Cortex of kidney (tissue), 1 donor: ENCODE measurements around the gene APBA3.
A peak's percentile ranks its signal among the peaks of the same experiment; 100 is the strongest.
"Not testable (repeated sequence)": the region's sequence is repeated elsewhere in the genome, so short reads cannot be mapped to it uniquely, and the experiment has no call there.

Source experiments
- DNase-seq: peaks from one replicate; lab custom pipeline; 2025; lab: John Stamatoyannopoulos, UW

APBA3 gene

GRCh38 chr19:3771000-3771905, 9.8 kb upstream of the APBA3 start:
- no peak for DNase-seq

GRCh38 chr19:3770136-3770999, 8.9 kb upstream of the APBA3 start:
- DNase-seq, result no peak

- DNase-seq, result no peak
These were observed 8.0 kb upstream of the APBA3 start for GRCh38 chr19:3769494-3769893.

GRCh38 chr19:3768748-3769099, 7.2 kb upstream of the APBA3 start:
- DNase-seq, result no peak

- no peak for DNase-seq
These were observed 6.7 kb upstream of the APBA3 start for GRCh38 chr19:3768015-3768747.

- no peak for DNase-seq
These were observed 5.6 kb upstream of the APBA3 start for GRCh38 chr19:3767050-3767449.

GRCh38 chr19:3766520-3766919, 5.0 kb upstream of the APBA3 start:
- no peak for DNase-seq

- DNase-seq, result not testable (repeated sequence)
These were observed 4.3 kb upstream of the APBA3 start for GRCh38 chr19:3765757-3766156.

GRCh38 chr19:3765121-3765520, 3.6 kb upstream of the APBA3 start:
- DNase-seq, result no peak

- peak; percentile 88 for DNase-seq
These were observed 1.3 kb upstream of the APBA3 start, which contains the start of gene MRPL54 for GRCh38 chr19:3762501-3763459. MRPL54 (plus strand) TSS chr19:3762682; CDS start chr19:3762701, 19 bp downstream.

- no peak for DNase-seq
These were observed 610 bp upstream of the APBA3 start for GRCh38 chr19:3762130-3762473.

- DNase-seq, result no peak
These were observed 576 bp downstream of the APBA3 start for GRCh38 chr19:3760871-3761361.

GRCh38 chr19:3759482-3760254, 1.8 kb downstream of the APBA3 start:
- DNase-seq, result no peak

- not testable (repeated sequence) for DNase-seq
These were observed 3.2 kb downstream of the APBA3 start for GRCh38 chr19:3758297-3758696.

- DNase-seq, result not testable (repeated sequence)
These were observed 3.8 kb downstream of the APBA3 start for GRCh38 chr19:3757705-3758104.

GRCh38 chr19:3753631-3754410, 7.7 kb downstream of the APBA3 start:
- DNase-seq, result no peak

GRCh38 chr19:3752492-3752891, 9.0 kb downstream of the APBA3 start:
- DNase-seq, result no peak

- no peak for DNase-seq
These were observed 10.3 kb downstream of the APBA3 start for GRCh38 chr19:3751236-3751635.

GRCh38 chr19:3750211-3750610, 11.3 kb downstream of the APBA3 start:
- no peak for DNase-seq
